ENCODE data around the gene LRRC75A. TPM values are rescaled to one million over a fixed set of nuclear protein-coding genes. Genes with fewer than 3 reads are reported as not detected.

The LRRC75A gene
- total and polyA plus RNA-seq, 7 experiments from 2014 or later = 0.92 to 5.2 (median 3.3) TPM

DNA sequence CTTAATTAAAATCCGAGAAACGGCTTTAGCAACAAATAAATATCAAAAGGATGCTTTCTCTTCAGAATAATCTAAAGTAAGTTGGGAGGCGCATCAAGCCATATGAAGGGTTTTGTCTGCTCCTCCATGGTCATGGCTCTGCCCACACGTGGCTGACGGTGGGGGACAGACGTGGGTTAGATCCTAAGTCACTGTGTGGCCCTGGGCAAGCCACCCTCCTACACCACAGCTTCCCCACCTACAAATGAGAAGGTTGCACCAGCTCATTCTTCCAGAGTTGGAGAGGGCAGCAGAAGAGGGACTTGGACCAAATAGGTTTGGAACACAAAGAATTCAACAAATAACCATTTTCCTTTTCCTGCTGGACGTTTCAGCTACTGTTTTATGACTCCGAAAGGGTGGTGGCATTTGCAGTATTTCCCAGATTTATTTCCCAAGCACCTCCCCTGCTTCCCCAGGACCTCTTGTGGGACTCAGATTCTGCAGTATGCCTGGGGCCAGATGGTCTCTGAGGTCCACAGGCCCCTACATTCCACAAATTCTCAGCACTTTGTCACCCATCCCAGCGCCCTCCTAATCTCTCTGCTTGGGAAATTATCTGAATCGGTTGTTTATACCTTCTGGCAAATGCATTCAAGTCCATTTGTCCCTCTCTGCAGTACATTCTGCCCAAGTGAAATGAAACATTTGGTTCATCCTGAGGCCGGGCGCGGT is 17.8 kb downstream of the LRRC75A start:
- no peaks in the 10 kb centered on the region for H3K27me3 Mint-ChIP-seq
- no peaks in the 10 kb centered on the region for H3K9me3 Mint-ChIP-seq
- no peak overlapping the region for H3K4me3 ChIP-seq (ENCODE audit: low read length)
- intact Hi-C loops (cut with micrococcal nuclease) = no loop called here
- H3K4me1 Mint-ChIP-seq = peaks cover 0 to 4% (median 0%) of the 10 kb centered on the region in 7 donors
- H3K4me3 Mint-ChIP-seq = no peak overlapping the region
- H3K27ac ChIP-seq (ENCODE audit: low read depth, low read length) = no peak overlapping the region
- H3K36me3 Mint-ChIP-seq = peaks cover 0 to 8% (median 0%) of the 10 kb centered on the region in 5 donors
- no peaks in the 10 kb centered on the region for H3K4me1 ChIP-seq (ENCODE audit: control insufficient read depth in 2 of 2, insufficient read depth in 2 of 2, low read length in 2 of 2)
- H3K36me3 ChIP-seq (ENCODE audit: control insufficient read depth in 2 of 3, insufficient read depth in 3 of 3, low read length in 3 of 3) = no peaks in the 10 kb centered on the region
- H3K27me3 ChIP-seq (ENCODE audit: control insufficient read depth in 2 of 2, insufficient read depth in 2 of 2, low read length in 2 of 2) = no peaks in the 10 kb centered on the region
- peak overlapping the region in 1 of 9 donors; percentile 36 for H3K27ac Mint-ChIP-seq
- ATAC-seq (no peak), DNase-seq (no peak)
- ChIA-PET POLR2A (no interaction called here), CTCF (no interaction called here)
- H3K9me3 ChIP-seq (ENCODE audit: control insufficient read depth in 2 of 3, low read length in 3 of 3) = no peaks in the 10 kb centered on the region

DNA sequence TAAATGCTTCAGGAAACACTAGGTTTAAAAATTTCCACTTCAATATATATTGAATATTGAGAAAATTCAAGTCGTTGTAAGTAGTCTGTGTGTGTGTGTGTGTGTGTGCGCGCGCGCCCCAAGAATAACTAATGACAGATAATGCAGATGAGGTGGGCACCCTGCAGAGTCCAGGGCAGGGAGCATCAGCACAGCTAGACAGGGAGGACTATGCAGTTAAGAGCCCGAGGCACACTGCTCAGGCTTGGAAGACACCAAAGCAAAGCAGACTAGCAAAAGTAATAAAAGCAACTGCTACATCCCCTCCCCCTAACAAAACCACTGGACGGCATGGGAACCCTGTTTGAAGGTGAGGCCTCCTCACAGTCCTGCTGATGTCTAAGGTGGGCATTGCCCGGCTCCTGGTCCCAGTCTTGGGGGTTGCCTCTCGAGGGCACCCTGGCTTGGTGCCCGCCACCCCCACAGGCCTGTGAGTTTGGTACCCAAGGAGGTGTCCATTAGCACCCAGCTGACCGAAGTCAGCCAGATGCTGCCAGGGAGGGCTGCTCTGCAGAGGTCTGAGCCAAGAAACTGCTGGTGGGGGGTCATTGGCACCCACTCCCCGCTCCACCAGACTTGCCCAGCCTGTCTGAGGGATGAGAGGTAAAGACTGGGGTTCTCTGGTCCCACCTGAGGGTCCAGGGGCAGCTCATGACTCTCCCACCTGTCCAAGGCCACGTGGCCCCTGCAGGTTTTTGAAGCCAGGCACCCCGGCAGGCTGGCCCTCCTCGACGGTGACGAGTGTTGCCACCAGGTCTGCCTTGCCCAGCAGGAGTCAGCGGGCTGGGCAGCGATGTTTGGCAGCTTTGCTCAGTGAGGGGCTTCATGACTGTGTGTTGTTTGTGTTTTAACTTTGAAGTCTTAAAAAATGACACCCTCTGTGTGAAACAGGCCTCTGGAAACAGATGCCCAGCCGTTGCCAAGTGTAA is 18.7 kb downstream of the LRRC75A start:
- DNase-seq = no peak
- Histone ChIP-seq H3K4me1 (ENCODE audit: control insufficient read depth in 2 of 2, insufficient read depth in 2 of 2, low read length in 2 of 2) (no peaks in the 10 kb centered on the region), H3K4me3 (ENCODE audit: low read length) (no peak overlapping the region), H3K27ac (ENCODE audit: low read depth, low read length) (no peak overlapping the region), H3K9me3 (ENCODE audit: control insufficient read depth in 2 of 3, low read length in 3 of 3) (no peaks in the 10 kb centered on the region), H3K36me3 (ENCODE audit: control insufficient read depth in 2 of 3, insufficient read depth in 3 of 3, low read length in 3 of 3) (no peaks in the 10 kb centered on the region), H3K27me3 (ENCODE audit: control insufficient read depth in 2 of 2, insufficient read depth in 2 of 2, low read length in 2 of 2) (no peaks in the 10 kb centered on the region)
- H3K4me3 Mint-ChIP-seq = no peak overlapping the region
- H3K27ac Mint-ChIP-seq = no peak overlapping the region
- ChIA-PET POLR2A (no interaction called here), CTCF (no interaction called here)
- intact Hi-C loops (cut with micrococcal nuclease) = no loop called here
- H3K4me1 Mint-ChIP-seq = peaks cover 0 to 4% (median 0%) of the 10 kb centered on the region in 7 donors
- no peaks in the 10 kb centered on the region for H3K27me3 Mint-ChIP-seq
- ATAC-seq = no peak
- H3K9me3 Mint-ChIP-seq = no peaks in the 10 kb centered on the region
- H3K36me3 Mint-ChIP-seq = peaks cover 0 to 8% (median 0%) of the 10 kb centered on the region in 5 donors

DNA sequence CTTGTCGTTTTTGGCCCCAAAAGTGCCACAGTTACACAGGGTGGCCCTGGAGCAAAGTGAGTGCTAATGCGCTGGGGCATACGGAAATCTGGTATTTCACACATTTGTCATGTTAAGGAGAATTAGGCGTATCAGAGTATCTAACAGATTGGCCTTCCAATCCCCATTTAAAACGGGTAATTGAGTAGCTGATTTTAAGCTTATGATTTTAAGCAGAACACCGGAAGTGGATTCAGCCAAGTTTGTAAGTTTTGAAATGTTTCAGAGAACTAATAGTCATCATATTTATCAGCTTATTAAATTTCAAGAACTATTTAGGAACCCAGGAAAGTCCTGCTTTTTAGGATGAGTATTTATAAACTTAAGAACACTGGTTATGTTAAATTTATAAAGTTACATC is 19.5 kb downstream of the LRRC75A start:
- no peak for ATAC-seq
- no peak overlapping the region for H3K27ac Mint-ChIP-seq
- Histone ChIP-seq H3K27ac (ENCODE audit: low read depth, low read length) (no peak overlapping the region), H3K36me3 (ENCODE audit: control insufficient read depth in 2 of 3, insufficient read depth in 3 of 3, low read length in 3 of 3) (no peaks in the 10 kb centered on the region), H3K27me3 (ENCODE audit: control insufficient read depth in 2 of 2, insufficient read depth in 2 of 2, low read length in 2 of 2) (no peaks in the 10 kb centered on the region), H3K4me3 (ENCODE audit: low read length) (no peak overlapping the region), H3K9me3 (ENCODE audit: control insufficient read depth in 2 of 3, low read length in 3 of 3) (no peaks in the 10 kb centered on the region), H3K4me1 (ENCODE audit: control insufficient read depth in 2 of 2, insufficient read depth in 2 of 2, low read length in 2 of 2) (no peaks in the 10 kb centered on the region)
- H3K9me3 Mint-ChIP-seq = no peaks in the 10 kb centered on the region
- no peak for DNase-seq
- no peak overlapping the region for H3K4me3 Mint-ChIP-seq
- CTCF ChIA-PET = no interaction called here
- peaks cover 0 to 8% (median 0%) of the 10 kb centered on the region in 5 donors for H3K36me3 Mint-ChIP-seq
- intact Hi-C loops (cut with micrococcal nuclease) = no loop called here
- POLR2A ChIA-PET = no interaction called here
- H3K4me1 Mint-ChIP-seq = peaks cover 0 to 4% (median 0%) of the 10 kb centered on the region in 7 donors
- no peaks in the 10 kb centered on the region for H3K27me3 Mint-ChIP-seq

DNA sequence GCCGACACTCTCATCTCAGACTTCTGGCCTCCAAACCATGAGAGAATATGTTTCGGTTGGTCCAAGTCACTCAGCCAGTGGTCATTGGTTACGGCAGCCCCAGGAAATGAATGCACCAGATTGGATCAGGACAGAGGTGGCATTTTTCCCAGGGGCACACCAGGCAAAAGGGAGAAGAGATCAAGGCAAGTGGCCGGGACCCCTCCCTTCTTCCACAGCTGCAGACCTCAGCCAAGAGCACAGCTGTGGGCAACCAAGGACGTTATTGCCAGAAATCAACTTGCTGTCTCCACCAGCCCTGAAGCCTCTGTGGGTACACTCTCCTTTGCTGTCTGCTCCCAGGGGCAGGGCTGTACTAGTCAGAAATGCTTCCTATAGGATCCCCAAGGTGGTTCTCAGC is 20.7 kb downstream of the LRRC75A start:
- H3K4me3 ChIP-seq (ENCODE audit: low read length) = no peak overlapping the region
- CTCF ChIA-PET = interaction anchor here (0.5 kb wide), 1 partner anchor 1558 kb away, joined by 3 read pairs; no protein-coding TSS in a partner anchor
- no peaks in the 10 kb centered on the region for H3K9me3 ChIP-seq (ENCODE audit: control insufficient read depth in 2 of 3, low read length in 3 of 3)
- intact Hi-C loops (cut with micrococcal nuclease) = no loop called here
- POLR2A ChIA-PET = no interaction called here
- ATAC-seq (no peak), DNase-seq (no peak)
- no peaks in the 10 kb centered on the region for H3K27me3 Mint-ChIP-seq
- H3K4me3 Mint-ChIP-seq = no peak overlapping the region
- peak overlapping the region in 1 of 9 donors; percentile 14 for H3K27ac Mint-ChIP-seq
- no peaks in the 10 kb centered on the region for H3K27me3 ChIP-seq (ENCODE audit: control insufficient read depth in 2 of 2, insufficient read depth in 2 of 2, low read length in 2 of 2)
- H3K4me1 ChIP-seq (ENCODE audit: control insufficient read depth in 2 of 2, insufficient read depth in 2 of 2, low read length in 2 of 2) = no peaks in the 10 kb centered on the region
- peaks cover 0 to 8% (median 0%) of the 10 kb centered on the region in 5 donors for H3K36me3 Mint-ChIP-seq
- H3K4me1 Mint-ChIP-seq = peaks cover 0 to 4% (median 0%) of the 10 kb centered on the region in 7 donors
- H3K9me3 Mint-ChIP-seq = no peaks in the 10 kb centered on the region
- H3K27ac ChIP-seq (ENCODE audit: low read depth, low read length) = no peak overlapping the region
- no peaks in the 10 kb centered on the region for H3K36me3 ChIP-seq (ENCODE audit: control insufficient read depth in 2 of 3, insufficient read depth in 3 of 3, low read length in 3 of 3)

DNA sequence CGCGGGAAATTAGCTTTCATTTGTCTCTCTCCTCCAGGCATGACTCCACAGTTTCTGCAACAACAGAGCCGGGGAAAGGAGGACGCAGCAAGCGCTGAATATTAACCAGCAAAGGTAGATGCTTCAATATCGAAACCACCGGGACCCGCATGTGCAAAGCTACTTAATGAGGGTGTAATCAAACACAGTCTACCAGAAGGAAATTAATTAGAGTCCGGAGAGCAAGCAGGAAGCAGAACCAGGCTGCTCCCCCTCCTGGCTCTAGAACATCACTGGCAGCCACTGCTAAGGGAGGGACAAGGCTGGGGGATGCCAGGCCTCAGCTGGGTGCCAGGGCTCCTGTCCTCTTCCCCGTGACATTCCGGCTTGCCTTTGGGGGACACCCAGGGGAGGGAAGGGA is 21.7 kb downstream of the LRRC75A start:
- H3K4me1 ChIP-seq (ENCODE audit: control insufficient read depth in 2 of 2, insufficient read depth in 2 of 2, low read length in 2 of 2) = no peaks in the 10 kb centered on the region
- Mint-ChIP-seq H3K27ac (no peak overlapping the region), H3K9me3 (no peaks in the 10 kb centered on the region), H3K36me3 (peaks cover 0 to 8% (median 0%) of the 10 kb centered on the region in 5 donors), H3K4me1 (peaks cover 0 to 4% (median 0%) of the 10 kb centered on the region in 7 donors), H3K4me3 (no peak overlapping the region), H3K27me3 (no peaks in the 10 kb centered on the region)
- intact Hi-C loops (cut with micrococcal nuclease) = no loop called here
- no peak overlapping the region for H3K4me3 ChIP-seq (ENCODE audit: low read length)
- ChIA-PET POLR2A (no interaction called here), CTCF (no interaction called here)
- no peaks in the 10 kb centered on the region for H3K36me3 ChIP-seq (ENCODE audit: control insufficient read depth in 2 of 3, insufficient read depth in 3 of 3, low read length in 3 of 3)
- H3K27me3 ChIP-seq (ENCODE audit: control insufficient read depth in 2 of 2, insufficient read depth in 2 of 2, low read length in 2 of 2) = no peaks in the 10 kb centered on the region
- H3K9me3 ChIP-seq (ENCODE audit: control insufficient read depth in 2 of 3, low read length in 3 of 3) = no peaks in the 10 kb centered on the region
- no peak overlapping the region for H3K27ac ChIP-seq (ENCODE audit: low read depth, low read length)
- ATAC-seq (no peak), DNase-seq (no peak)

DNA sequence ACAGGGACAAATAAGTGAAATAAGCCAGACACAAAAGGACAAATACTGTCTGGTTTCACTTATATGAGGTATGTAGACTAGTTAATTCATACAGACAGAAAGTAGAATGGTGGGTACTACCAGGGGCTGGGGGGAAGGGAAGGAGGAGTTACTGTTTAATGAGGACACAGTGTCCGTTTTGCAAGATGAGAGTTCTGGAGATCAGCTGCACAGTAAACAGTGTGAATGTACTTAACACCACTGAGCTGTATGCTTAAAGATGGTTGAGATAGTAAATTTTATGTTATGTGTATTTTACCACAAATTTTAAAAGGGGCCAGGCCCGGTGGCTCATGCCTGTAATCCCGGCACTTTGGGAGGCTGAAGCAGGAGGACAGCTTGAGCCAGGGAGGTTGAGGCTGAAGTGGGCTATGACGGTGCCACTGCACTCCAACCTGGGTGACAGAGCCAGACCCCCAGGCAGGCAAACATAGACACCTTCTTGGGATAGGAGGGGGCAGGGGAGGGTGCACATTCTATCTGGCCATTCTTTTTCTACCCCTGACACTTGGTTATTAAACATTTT is 23.5 kb downstream of the LRRC75A start:
- DNase-seq (no peak), ATAC-seq (no peak)
- no peak overlapping the region for H3K27ac ChIP-seq (ENCODE audit: low read depth, low read length)
- intact Hi-C loops (cut with micrococcal nuclease) = no loop called here
- no peaks in the 10 kb centered on the region for H3K36me3 ChIP-seq (ENCODE audit: control insufficient read depth in 2 of 3, insufficient read depth in 3 of 3, low read length in 3 of 3)
- no peaks in the 10 kb centered on the region for H3K9me3 ChIP-seq (ENCODE audit: control insufficient read depth in 2 of 3, low read length in 3 of 3)
- no peaks in the 10 kb centered on the region for H3K27me3 ChIP-seq (ENCODE audit: control insufficient read depth in 2 of 2, insufficient read depth in 2 of 2, low read length in 2 of 2)
- no peak overlapping the region for H3K4me3 ChIP-seq (ENCODE audit: low read length)
- Mint-ChIP-seq H3K27ac (no peak overlapping the region), H3K9me3 (no peaks in the 10 kb centered on the region), H3K36me3 (peaks cover 0 to 8% (median 0%) of the 10 kb centered on the region in 5 donors), H3K4me3 (no peak overlapping the region), H3K27me3 (no peaks in the 10 kb centered on the region), H3K4me1 (peaks cover 0 to 4% (median 0%) of the 10 kb centered on the region in 7 donors)
- ChIA-PET POLR2A (no interaction called here), CTCF (no interaction called here)
- H3K4me1 ChIP-seq (ENCODE audit: control insufficient read depth in 2 of 2, insufficient read depth in 2 of 2, low read length in 2 of 2) = no peaks in the 10 kb centered on the region
